ENCODE measurements around the gene TNNT1.

DNA sequence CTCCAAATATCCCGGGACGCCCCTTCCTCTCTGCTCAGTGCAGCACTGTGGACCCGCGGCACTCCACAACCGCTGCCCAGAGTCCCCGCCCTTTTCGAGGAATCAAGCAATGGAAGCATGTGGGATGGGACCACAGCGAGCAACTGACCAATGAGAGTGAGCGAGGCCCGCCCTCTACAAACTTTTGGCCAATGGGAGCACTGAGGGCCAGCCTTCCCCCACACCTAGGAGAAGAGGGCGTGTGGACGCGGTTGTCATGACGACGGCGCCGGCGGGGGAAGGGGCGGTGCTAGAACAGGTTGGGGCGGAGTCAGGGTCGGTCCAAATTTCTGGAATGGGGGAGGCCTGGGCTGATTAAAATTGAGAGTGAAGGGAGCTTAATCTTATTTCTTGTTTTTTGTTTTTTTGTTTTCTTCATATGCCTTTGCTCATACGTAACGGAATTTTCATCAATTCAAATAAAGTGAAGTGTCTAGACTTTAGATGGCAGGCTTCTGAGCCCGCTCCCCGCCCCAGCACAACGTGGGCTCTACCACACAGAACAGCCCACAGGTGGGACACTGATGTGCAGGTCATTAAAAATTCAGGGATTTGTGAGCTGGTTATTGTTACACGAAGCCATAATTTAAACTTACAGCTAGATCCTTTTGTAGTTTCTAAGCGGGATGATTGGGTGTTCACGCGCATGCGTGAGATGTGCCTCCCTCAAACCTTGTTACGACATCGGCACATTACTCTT lies 17.7 kb upstream of the TNNT1 start, which contains the start of gene DNAAF3:
- no peak for TF ChIP-seq POLR2A (IDR thresholded peaks at IDR 0.05)
- TF ChIP-seq, protein P1, sequence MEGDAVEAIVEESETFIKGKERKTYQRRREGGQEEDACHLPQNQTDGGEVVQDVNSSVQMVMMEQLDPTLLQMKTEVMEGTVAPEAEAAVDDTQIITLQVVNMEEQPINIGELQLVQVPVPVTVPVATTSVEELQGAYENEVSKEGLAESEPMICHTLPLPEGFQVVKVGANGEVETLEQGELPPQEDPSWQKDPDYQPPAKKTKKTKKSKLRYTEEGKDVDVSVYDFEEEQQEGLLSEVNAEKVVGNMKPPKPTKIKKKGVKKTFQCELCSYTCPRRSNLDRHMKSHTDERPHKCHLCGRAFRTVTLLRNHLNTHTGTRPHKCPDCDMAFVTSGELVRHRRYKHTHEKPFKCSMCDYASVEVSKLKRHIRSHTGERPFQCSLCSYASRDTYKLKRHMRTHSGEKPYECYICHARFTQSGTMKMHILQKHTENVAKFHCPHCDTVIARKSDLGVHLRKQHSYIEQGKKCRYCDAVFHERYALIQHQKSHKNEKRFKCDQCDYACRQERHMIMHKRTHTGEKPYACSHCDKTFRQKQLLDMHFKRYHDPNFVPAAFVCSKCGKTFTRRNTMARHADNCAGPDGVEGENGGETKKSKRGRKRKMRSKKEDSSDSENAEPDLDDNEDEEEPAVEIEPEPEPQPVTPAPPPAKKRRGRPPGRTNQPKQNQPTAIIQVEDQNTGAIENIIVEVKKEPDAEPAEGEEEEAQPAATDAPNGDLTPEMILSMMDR (IDR thresholded peaks at IDR 0.05), result no peak
